Epithelial cell of esophagus (primary cell): ENCODE results near the gene TGIF2.
"Not testable (repeated sequence)": the region's sequence is repeated elsewhere in the genome, so short reads cannot be mapped to it uniquely, and the experiment has no call there.

Source experiments
- DNase-seq: peaks from one replicate; pipeline ENCODE4 v3.0.0; 2010; ENCODE audit warnings: low read depth
- H3K4me3 ChIP-seq: 2 replicates; pipeline ENCODE4 v1.5.1; 2011; ENCODE audit warnings: mild to moderate bottlenecking, low read length, control low read depth
- TF ChIP-seq, protein P1 (sequence below): IDR thresholded peaks from 2 replicates; pipeline ENCODE4 v1.5.1; 2011; ENCODE audit warnings: low read depth, mild to moderate bottlenecking, low read length, control low read depth, inconsistent platforms; ENCODE audit not compliant: insufficient read depth; ENCODE audit errors: missing control alignments

The TGIF2 gene

DNA sequence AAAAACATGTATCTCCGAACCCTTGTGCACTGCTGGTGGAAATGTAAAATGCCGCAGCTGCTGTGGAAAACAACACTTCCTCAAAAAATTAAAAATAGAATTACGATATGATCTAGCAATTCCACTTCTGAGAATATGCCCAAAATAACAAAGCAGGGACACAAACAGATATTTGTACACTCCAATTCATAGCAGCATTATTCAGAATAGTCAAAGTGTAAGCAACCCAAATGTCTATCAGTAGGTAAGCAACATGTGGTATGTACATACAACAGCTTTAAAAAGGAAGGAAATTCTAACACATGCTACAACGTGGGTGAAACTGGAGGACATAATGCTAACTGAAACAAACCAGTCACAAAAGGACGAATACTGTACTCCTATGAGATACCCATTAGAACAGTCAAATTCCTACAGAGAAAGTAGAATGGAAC, 26.5 kb downstream of the TGIF2 start:
- H3K4me3 ChIP-seq: no peak overlapping the region
- no peak for DNase-seq
- TF ChIP-seq, protein P1, sequence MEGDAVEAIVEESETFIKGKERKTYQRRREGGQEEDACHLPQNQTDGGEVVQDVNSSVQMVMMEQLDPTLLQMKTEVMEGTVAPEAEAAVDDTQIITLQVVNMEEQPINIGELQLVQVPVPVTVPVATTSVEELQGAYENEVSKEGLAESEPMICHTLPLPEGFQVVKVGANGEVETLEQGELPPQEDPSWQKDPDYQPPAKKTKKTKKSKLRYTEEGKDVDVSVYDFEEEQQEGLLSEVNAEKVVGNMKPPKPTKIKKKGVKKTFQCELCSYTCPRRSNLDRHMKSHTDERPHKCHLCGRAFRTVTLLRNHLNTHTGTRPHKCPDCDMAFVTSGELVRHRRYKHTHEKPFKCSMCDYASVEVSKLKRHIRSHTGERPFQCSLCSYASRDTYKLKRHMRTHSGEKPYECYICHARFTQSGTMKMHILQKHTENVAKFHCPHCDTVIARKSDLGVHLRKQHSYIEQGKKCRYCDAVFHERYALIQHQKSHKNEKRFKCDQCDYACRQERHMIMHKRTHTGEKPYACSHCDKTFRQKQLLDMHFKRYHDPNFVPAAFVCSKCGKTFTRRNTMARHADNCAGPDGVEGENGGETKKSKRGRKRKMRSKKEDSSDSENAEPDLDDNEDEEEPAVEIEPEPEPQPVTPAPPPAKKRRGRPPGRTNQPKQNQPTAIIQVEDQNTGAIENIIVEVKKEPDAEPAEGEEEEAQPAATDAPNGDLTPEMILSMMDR: no peak

DNA sequence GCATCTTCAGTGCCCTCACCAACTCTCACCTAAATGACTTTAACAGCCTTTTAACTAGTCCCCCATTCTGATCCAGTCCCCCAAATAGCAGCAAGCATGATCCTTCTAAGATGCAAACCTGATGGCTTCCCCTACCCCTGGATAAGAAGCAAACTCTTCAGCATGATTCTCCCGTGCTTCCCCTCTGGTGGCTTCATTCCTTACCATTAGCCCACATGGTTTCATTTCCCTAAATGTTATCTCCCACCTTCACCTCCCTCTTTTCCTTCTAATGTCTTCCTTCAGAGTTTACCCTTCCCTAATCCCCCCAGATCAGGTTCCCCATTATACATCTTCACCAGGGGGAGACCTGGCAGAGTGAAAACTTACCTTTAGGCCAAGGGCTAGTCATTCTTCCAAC, 28.1 kb downstream of the TGIF2 start:
- DNase-seq: no peak
- TF ChIP-seq, protein P1: no peak
- H3K4me3 ChIP-seq: no peak overlapping the region

DNA sequence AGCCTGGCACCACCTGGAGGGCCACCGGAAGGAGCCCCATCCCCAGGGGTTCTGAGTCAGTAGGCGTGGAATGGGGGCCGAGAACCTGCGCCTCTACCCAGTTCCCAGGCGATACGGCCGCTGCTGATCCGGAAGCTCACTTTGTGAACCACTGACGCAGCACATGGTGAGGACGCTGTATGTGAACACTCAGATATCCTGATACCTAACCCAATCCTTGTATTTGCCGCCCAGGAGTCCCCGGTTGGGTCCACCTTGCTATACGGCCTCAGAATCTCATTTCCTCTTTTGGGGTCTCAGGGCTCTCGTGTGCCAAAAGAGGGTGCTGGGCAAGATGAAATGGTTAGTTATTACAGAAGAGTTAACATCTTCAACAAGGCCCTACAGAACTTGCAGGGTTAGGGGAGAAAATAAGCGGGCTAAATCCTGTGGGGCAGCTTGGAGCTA, 31.6 kb downstream of the TGIF2 start:
- DNase-seq: peak; percentile 10
- H3K4me3 ChIP-seq: peak overlapping the region; percentile 47
- TF ChIP-seq, protein P1: no peak

DNA sequence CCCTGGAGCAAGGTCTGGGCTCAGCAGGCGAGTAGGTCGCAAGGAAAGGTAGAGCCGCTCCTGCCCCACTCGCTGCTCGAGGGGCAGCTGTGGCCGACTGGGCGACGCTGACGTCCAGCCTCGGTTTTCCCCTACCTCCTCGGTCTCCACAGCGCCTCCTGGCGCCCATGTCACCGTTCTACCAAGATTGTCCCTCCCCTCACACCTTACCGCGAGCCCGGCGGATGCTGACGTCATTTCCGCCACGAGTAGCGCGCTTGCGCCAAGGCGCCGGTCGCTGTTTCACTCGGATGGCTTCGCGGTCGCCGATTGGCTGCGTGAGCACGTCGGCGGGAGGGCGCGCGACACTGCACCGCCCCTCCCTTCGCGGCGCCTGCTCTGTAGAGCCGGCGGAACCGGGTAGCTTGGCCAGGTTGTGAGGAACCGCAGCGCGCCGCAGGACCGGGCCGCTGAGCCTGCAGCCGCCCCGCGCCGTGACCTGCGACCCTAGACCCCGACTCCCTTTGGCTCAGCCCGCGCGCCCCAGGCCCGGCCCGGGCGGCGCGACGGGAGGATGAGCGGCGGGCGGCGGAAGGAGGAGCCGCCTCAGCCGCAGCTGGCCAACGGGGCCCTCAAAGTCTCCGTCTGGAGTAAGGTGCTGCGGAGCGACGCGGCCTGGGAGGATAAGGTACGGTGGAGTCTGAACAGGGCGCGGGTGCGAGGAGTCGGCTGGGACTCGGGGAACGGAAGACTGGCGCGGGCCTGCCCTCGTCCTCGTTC, 32.2 kb downstream of the TGIF2 start, which contains the start of gene RAB5IF:
Gene RAB5IF, plus strand, starts transcription at position 381 of the 759 bp plus-strand sequence. Its CDS starts 173 bp downstream, at position 554.
- peak within 1 kb of the TSS; percentile 97 for H3K4me3 ChIP-seq
- peak; percentile 99 for DNase-seq
- TF ChIP-seq, protein P1: peak; percentile 88

DNA sequence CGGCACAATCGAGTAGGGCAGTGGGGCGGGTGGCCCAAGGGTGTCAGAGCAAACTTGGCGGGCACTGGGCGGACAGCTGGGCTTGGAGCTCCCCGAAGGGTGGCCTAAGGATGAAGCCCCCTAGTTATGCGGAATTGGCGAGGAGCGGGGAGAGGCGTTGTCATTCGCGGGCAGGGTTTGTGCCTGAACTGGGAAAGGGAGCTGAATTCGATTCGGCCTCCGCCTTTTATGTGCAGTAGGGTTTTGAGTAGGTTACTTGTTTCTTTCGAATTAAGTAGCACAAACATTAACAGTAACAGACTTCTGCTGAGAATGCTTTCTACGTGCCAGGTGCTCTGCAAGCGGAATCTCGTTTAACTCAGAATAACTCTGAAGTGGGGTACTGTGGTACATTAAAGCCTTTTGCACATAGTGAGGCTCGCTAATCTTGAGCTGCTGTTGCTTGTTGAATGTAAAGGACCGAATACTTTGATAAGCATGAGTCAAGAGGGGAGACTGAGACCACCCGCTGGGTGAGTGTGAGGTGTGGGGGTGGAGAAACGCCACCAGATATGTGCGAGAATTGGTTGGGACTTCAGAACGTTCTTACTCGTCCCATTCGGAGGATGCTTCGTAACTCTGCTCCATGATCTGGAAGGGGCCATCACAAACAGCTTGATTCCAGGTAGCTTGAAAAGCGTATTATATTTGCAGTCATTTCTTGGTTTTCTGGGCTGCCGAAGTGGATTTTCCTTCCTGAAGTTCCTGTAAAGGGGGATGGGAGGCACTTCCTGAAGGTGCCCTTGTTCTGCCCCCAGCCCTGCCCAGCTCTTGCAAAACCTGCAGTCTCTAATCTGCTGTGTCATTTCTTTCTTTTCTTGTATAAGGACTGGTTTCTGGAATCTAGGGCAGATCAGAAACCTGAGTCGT, 33.0 kb downstream of the TGIF2 start:
- H3K4me3 ChIP-seq: peak overlapping the region; percentile 97
- peak; percentile 59 for DNase-seq
- TF ChIP-seq, protein P1: no peak

DNA sequence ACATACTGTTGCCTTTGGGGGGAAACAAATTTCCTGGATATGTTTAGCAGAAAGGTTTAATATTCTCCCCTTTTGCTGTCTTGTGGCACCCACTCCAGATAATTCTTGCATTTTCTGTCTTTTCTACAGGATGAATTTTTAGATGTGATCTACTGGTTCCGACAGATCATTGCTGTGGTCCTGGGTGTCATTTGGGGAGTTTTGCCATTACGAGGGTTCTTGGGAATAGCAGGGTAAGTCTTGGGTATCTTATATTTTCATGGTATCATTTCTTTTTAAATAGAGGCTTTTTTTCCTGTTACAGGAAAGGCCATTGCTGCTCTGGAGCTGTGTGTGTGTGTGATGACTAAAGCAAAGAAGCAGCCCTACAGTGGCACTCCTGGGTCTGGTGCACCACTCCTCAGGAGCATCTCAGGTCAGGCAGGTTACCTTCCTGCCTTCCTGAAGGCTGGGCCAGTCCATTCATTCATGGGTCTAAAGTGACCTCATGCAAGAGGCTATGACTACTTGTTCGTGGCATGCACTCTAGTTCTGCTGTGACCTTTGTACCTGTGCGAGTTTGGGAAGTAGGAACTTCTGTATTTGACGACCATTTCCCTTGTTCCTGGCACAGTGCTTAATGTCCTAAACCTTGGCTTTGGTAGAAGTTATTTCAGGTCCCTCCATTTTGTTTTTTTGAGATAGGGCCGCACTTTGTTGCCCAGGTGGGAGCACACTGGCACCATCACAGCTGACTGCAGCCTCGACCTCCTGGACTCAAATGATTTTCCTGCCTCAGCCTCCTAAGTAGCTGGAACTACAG, 34.4 kb downstream of the TGIF2 start:
- TF ChIP-seq, protein P1: no peak
- DNase-seq: peak; percentile 46
- H3K4me3 ChIP-seq: peak overlapping the region; percentile 7

DNA sequence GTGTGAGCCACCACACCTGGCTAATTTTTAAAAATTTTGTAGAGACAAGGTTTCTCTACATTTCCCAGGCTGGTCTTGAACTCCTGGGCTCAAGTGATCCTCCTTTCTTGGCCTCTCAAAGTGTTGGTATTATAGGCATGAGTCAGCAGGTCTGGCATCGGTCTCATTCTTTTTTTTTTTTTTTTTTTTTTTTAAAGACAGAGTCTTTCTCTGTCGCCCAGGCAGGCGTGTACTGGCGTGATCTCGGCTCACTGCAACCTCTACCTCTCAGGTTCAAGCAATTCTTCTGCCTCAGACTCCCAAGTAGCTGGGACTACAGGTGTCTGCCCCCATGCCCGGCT, 35.0 kb downstream of the TGIF2 start:
- not testable (repeated sequence) for H3K4me3 ChIP-seq
- DNase-seq: peak; percentile 37
